22Rv1 (cell line): ENCODE measurements around the gene ARID4A.

Experiments used
- CTCF ChIP-seq: fragments of 450-650 bp; IDR thresholded peaks from 2 replicates; pipeline ENCODE4 v1.5.1; 2017; ENCODE audit warnings: mild to moderate bottlenecking
- ZFX ChIP-seq: fragments of 450-650 bp; IDR thresholded peaks from 2 replicates; pipeline ENCODE4 v1.6.1; 2017; ENCODE audit warnings: antibody characterized with exemption, borderline replicate concordance

- TF ChIP-seq CTCF (no peak), ZFX (no peak)
These were observed 117.5 kb downstream of the ARID4A start for GRCh38 chr14:58415636-58416547.
